Prostate gland (tissue), 2 donors: ENCODE data around the gene ZBTB40.

Experiments
- POLR2A ChIP-seq: fragments of 450-650 bp; IDR thresholded peaks from one replicate; pipeline ENCODE4 v1.6.1; 2016; ENCODE audit warnings: antibody characterized with exemption, mild to moderate bottlenecking
- TF ChIP-seq, protein P1 (sequence below), 4 experiments: fragments of 200-600 bp in 2 of 4; fragments of 450-650 bp in 2 of 4; sonication (generic) in 2 of 4; IDR thresholded peaks; 1 replicate in 3 of 4; 2 replicates in 1 of 4; pipeline ENCODE4 v1.5.1; 2016 to 2019; ENCODE audit warnings: antibody characterized with exemption in 4 of 4, mild to moderate bottlenecking in 2 of 4, moderate library complexity in 2 of 4

- no peak for TF ChIP-seq POLR2A
- TF ChIP-seq, protein P1, sequence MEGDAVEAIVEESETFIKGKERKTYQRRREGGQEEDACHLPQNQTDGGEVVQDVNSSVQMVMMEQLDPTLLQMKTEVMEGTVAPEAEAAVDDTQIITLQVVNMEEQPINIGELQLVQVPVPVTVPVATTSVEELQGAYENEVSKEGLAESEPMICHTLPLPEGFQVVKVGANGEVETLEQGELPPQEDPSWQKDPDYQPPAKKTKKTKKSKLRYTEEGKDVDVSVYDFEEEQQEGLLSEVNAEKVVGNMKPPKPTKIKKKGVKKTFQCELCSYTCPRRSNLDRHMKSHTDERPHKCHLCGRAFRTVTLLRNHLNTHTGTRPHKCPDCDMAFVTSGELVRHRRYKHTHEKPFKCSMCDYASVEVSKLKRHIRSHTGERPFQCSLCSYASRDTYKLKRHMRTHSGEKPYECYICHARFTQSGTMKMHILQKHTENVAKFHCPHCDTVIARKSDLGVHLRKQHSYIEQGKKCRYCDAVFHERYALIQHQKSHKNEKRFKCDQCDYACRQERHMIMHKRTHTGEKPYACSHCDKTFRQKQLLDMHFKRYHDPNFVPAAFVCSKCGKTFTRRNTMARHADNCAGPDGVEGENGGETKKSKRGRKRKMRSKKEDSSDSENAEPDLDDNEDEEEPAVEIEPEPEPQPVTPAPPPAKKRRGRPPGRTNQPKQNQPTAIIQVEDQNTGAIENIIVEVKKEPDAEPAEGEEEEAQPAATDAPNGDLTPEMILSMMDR (IDR thresholded peaks at IDR 0.05) = no peak
Observed at GRCh38 chr1:22569269-22569668, 117.6 kb downstream of the ZBTB40 start.
